Parathyroid adenoma (tissue), 2 donors: ENCODE data around the gene ZC3H8.

Experiments used
- H2AFZ ChIP-seq: fragments of 300-600 bp; sonication (generic); one replicate; pipeline ENCODE4 v1.7.0; 2017; ENCODE audit warnings: antibody characterized with exemption, mild to moderate bottlenecking
- H3K27ac ChIP-seq: fragments of 300-600 bp; sonication (generic); one replicate; pipeline ENCODE4 v1.7.0; 2017
- H3K27me3 ChIP-seq: fragments of 300-600 bp; sonication (generic); one replicate; pipeline ENCODE4 v1.7.0; 2017; ENCODE audit warnings: low read length; ENCODE audit not compliant: control insufficient read depth, insufficient read depth
- H3K36me3 ChIP-seq: fragments of 300-600 bp; sonication (generic); one replicate; pipeline ENCODE4 v1.7.0; 2017; ENCODE audit warnings: low read length; ENCODE audit not compliant: control insufficient read depth, insufficient read depth
- H3K4me1 ChIP-seq: fragments of 300-600 bp; sonication (generic); one replicate; pipeline ENCODE4 v1.7.0; 2017; ENCODE audit warnings: control low read depth
- H3K4me2 ChIP-seq: fragments of 300-600 bp; sonication (generic); one replicate; pipeline ENCODE4 v1.7.0; 2017; ENCODE audit warnings: low read length
- H3K4me3 ChIP-seq: fragments of 300-600 bp; sonication (generic); one replicate; pipeline ENCODE4 v1.7.0; 2017; ENCODE audit warnings: low read depth, low read length
- H3K79me2 ChIP-seq: fragments of 300-600 bp; sonication (generic); one replicate; pipeline ENCODE4 v1.7.0; 2017; ENCODE audit warnings: control low read depth
- H3K9ac ChIP-seq: fragments of 300-600 bp; sonication (generic); one replicate; pipeline ENCODE4 v1.7.0; 2017; ENCODE audit warnings: mild to moderate bottlenecking
- H3K9me3 ChIP-seq: fragments of 300-600 bp; sonication (generic); one replicate; pipeline ENCODE4 v1.7.0; 2017; ENCODE audit warnings: low read length; ENCODE audit not compliant: control insufficient read depth
- TF ChIP-seq, protein P1 (sequence below): fragments of 300-600 bp; sonication (generic); IDR thresholded peaks from one replicate; pipeline ENCODE4 v1.7.0; 2017; ENCODE audit warnings: antibody characterized with exemption, mild to moderate bottlenecking
- donor health status: primary hyperparathyroidism.

The ZC3H8 gene

DNA sequence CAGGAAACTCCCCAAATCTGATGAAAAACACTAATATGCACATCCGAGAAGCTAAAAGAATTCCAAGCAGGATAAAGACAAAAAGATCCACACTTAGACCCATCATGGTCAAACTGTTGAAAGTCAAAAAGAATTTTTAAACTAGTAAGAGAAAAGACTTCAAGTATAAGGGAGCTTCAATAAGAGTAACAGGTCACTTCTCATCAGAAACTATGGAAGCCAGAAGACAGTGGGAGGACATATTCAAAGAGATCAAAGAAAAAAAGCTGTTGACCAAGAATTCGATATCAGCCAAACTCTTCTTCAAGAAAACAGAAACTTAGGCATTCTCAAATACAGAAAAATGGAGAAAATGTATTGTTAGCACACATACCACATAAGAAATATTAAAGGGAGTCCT is 50.4 kb downstream of the ZC3H8 start:
- Histone ChIP-seq H3K27me3 (no peaks in the 10 kb centered on the region), H2AFZ (no peak overlapping the region), H3K4me1 (no peaks in the 10 kb centered on the region), H3K36me3 (no peaks in the 10 kb centered on the region), H3K27ac (no peak overlapping the region), H3K9me3 (no peaks in the 10 kb centered on the region), H3K4me3 (no peak overlapping the region), H3K79me2 (no peaks in the 10 kb centered on the region), H3K4me2 (no peak overlapping the region), H3K9ac (no peak overlapping the region)
- TF ChIP-seq, protein P1, sequence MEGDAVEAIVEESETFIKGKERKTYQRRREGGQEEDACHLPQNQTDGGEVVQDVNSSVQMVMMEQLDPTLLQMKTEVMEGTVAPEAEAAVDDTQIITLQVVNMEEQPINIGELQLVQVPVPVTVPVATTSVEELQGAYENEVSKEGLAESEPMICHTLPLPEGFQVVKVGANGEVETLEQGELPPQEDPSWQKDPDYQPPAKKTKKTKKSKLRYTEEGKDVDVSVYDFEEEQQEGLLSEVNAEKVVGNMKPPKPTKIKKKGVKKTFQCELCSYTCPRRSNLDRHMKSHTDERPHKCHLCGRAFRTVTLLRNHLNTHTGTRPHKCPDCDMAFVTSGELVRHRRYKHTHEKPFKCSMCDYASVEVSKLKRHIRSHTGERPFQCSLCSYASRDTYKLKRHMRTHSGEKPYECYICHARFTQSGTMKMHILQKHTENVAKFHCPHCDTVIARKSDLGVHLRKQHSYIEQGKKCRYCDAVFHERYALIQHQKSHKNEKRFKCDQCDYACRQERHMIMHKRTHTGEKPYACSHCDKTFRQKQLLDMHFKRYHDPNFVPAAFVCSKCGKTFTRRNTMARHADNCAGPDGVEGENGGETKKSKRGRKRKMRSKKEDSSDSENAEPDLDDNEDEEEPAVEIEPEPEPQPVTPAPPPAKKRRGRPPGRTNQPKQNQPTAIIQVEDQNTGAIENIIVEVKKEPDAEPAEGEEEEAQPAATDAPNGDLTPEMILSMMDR, result no peak

DNA sequence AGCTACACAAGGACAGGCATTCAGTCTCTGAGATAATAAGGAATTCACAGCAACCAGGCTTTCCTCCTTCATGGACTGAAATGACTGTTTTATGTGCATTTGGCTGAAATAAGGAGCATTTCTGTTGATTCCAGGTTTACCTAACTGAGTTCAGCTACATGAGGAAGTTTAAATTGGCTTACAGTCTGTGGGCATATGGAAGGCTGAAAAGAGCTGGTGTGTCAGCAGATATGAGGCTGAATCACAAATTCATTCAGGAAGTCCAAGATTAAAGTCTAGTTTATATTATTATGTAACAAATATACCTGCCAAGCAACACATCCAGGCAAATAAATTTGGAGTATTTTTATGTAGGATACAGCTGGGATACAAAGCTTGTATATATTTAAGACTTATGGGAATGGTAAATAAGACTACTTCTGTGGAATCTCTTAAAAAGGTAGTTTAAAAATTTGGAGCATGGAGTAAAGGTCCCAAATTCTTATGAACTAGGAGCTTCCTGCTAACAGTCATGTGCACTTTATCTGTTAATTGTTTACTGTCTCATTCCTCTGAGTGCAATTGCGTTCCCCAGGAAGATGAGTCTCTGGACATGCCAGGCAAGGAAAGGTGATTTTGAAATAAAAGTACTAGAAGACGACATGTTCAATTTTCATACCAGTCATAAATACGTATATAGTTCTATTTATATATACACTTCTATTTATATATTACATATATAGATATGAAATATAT is 53.0 kb downstream of the ZC3H8 start:
- Histone ChIP-seq H3K79me2 (no peaks in the 10 kb centered on the region), H3K9ac (no peak overlapping the region), H3K4me3 (no peak overlapping the region), H3K27me3 (no peaks in the 10 kb centered on the region), H3K36me3 (no peaks in the 10 kb centered on the region), H3K4me2 (no peak overlapping the region), H3K9me3 (no peaks in the 10 kb centered on the region), H3K4me1 (no peaks in the 10 kb centered on the region), H3K27ac (no peak overlapping the region), H2AFZ (no peak overlapping the region)
- TF ChIP-seq, protein P1, result no peak

DNA sequence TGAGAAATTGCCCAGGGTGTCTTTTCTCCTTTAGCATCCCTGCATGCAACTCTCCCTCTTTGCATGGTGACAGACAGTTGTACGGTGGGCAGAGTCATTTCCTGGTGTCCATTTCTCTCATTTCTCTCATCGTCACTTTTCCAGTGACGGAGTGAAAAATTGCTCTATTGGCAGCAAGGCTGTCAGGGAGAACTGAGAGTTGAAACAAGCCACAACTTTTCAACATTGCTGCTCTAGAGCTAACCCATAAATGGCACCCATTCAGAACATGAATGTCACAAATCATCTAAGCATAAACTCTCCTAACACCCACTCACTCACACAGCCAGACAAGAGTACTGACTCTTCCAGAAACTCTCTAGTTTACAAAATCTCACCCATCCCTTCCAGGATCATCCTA is 55.7 kb downstream of the ZC3H8 start:
- Histone ChIP-seq H3K27me3 (no peaks in the 10 kb centered on the region), H3K4me3 (no peak overlapping the region), H2AFZ (no peak overlapping the region), H3K9me3 (no peaks in the 10 kb centered on the region), H3K36me3 (no peaks in the 10 kb centered on the region), H3K9ac (no peak overlapping the region), H3K79me2 (no peaks in the 10 kb centered on the region), H3K27ac (no peak overlapping the region), H3K4me2 (no peak overlapping the region), H3K4me1 (peaks cover 9% of the 10 kb centered on the region)
- TF ChIP-seq, protein P1, result no peak

DNA sequence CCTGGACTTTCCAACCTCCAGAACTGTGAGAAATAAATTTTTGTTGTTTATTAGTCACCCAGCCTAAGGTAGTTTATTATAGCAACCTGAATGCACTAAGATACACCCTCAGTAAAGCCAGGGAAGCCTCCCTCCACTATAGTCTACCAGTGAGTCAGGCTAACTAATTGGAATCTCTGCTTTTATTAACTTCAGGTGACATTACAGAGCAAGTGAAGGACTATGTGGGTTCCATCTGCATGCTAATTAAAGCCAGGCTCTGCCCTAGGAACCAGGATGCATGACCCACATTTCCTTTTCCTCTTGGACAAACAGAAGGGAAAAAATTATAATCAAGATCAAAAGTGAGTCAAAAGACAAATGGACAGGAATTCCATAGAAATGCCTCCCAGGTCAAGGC is 56.1 kb downstream of the ZC3H8 start:
- TF ChIP-seq, protein P1, result no peak
- H3K36me3 ChIP-seq, result no peaks in the 10 kb centered on the region
- no peak overlapping the region for H3K9ac ChIP-seq
- no peak overlapping the region for H3K27ac ChIP-seq
- no peaks in the 10 kb centered on the region for H3K9me3 ChIP-seq
- H3K27me3 ChIP-seq, result no peaks in the 10 kb centered on the region
- H3K4me1 ChIP-seq, result peaks cover 9% of the 10 kb centered on the region
- H2AFZ ChIP-seq, result no peak overlapping the region
- no peak overlapping the region for H3K4me2 ChIP-seq
- no peaks in the 10 kb centered on the region for H3K79me2 ChIP-seq
- H3K4me3 ChIP-seq, result no peak overlapping the region

DNA sequence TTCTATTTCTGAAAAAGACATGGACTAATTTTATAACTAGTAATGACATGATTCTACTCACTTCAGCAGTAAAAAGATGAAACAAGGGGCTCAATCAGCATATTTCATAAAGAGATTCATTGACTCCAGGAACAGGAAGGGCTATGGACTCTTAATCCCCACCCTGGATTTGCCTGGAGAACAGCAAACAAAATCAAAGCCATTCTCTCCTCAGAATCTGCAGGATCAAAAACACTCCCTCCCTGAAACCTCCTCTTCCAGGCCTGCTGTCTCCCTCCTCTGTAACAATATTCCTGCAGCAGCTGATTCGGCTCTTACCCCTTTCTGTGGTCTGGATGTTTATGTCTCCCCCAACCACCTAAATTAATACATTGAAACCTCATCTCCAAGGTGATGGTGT is 57.0 kb downstream of the ZC3H8 start:
- Histone ChIP-seq H3K9ac (no peak overlapping the region), H3K79me2 (no peaks in the 10 kb centered on the region), H3K4me1 (peaks cover 9% of the 10 kb centered on the region), H3K4me3 (no peak overlapping the region), H3K4me2 (no peak overlapping the region), H2AFZ (no peak overlapping the region), H3K9me3 (no peaks in the 10 kb centered on the region), H3K36me3 (no peaks in the 10 kb centered on the region), H3K27ac (no peak overlapping the region), H3K27me3 (no peaks in the 10 kb centered on the region)
- TF ChIP-seq, protein P1, result no peak
